HG03103 (cell line): ENCODE results near the gene DVL2.

Source experiments
- ATAC-seq: cut with Tn5 transposase; IDR thresholded peaks from one replicate; pipeline ENCODE4 v1.9.1; 2021; ENCODE audit warnings: low read depth; ENCODE audit not compliant: unreplicated experiment

Gene DVL2

GRCh38 chr17:7221278-7222092 lies 12.8 kb downstream of the DVL2 start:
- no peak for ATAC-seq

GRCh38 chr17:7220593-7221277 lies 13.6 kb downstream of the DVL2 start:
- ATAC-seq: no peak

- ATAC-seq: peak; percentile 71
Measured at GRCh38 chr17:7219812-7220592, 14.3 kb downstream of the DVL2 start, which contains the start of the genes ACADVL and DLG4. ACADVL (plus strand) TSS chr17:7219938; CDS start chr17:7219985, 47 bp downstream. DLG4 (minus strand) TSS chr17:7219836.

- no peak for ATAC-seq
Measured at GRCh38 chr17:7219229-7219811, 15.0 kb downstream of the DVL2 start.

GRCh38 chr17:7218758-7219157 lies 15.6 kb downstream of the DVL2 start:
- ATAC-seq: no peak

- ATAC-seq: no peak
Measured at GRCh38 chr17:7218166-7218565, 16.2 kb downstream of the DVL2 start.

- ATAC-seq: no peak
Measured at GRCh38 chr17:7217113-7217987, 17.0 kb downstream of the DVL2 start.

GRCh38 chr17:7216242-7217112 lies 17.8 kb downstream of the DVL2 start:
- ATAC-seq: no peak

- no peak for ATAC-seq
Measured at GRCh38 chr17:7215652-7216180, 18.6 kb downstream of the DVL2 start.

GRCh38 chr17:7215136-7215638 lies 19.1 kb downstream of the DVL2 start:
- ATAC-seq: no peak

GRCh38 chr17:7214300-7215135 lies 19.8 kb downstream of the DVL2 start:
- ATAC-seq: peak; percentile 81

- ATAC-seq: peak; percentile 6
Measured at GRCh38 chr17:7213895-7214299, 20.4 kb downstream of the DVL2 start.

- ATAC-seq: no peak
Measured at GRCh38 chr17:7211491-7212273, 22.6 kb downstream of the DVL2 start.

- no peak for ATAC-seq
Measured at GRCh38 chr17:7208754-7209460, 25.4 kb downstream of the DVL2 start.

- no peak for ATAC-seq
Measured at GRCh38 chr17:7208027-7208571, 26.2 kb downstream of the DVL2 start.
